Hepatocyte (in vitro differentiated cells): ENCODE data around the gene MBD6. TPM values are rescaled to one million over a fixed set of nuclear protein-coding genes. Genes with fewer than 3 reads are reported as not detected.

Source experiments
- DNase-seq: peaks from one replicate; pipeline ENCODE4 v3.0.0-alpha.2; 2016; ENCODE audit warnings: low spot score
- H2AFZ ChIP-seq: fragments of 200-600 bp; sonication (generic); 2 replicates; pipeline ENCODE4 v1.6.0; 2016; ENCODE audit warnings: antibody characterized with exemption, mild to moderate bottlenecking
- H3K27ac ChIP-seq: fragments of 200-600 bp; sonication (generic); 2 replicates; pipeline ENCODE4 v1.5.1; 2016; ENCODE audit warnings: mild to moderate bottlenecking
- H3K27me3 ChIP-seq: fragments of 200-600 bp; sonication (generic); 2 replicates; pipeline ENCODE4 v1.6.1; 2016
- H3K36me3 ChIP-seq: fragments of 200-600 bp; sonication (generic); replicated peaks from 2 replicates; pipeline ENCODE4 v1.5.1; 2016; ENCODE audit warnings: low read depth; ENCODE audit not compliant: insufficient read depth
- H3K4me1 ChIP-seq: fragments of 200-600 bp; sonication (generic); 2 replicates; pipeline ENCODE4 v1.5.1; 2016; ENCODE audit warnings: mild to moderate bottlenecking, moderate library complexity; ENCODE audit not compliant: insufficient read depth
- H3K4me2 ChIP-seq: fragments of 200-600 bp; sonication (generic); 2 replicates; pipeline ENCODE4 v1.6.0; 2016
- H3K4me3 ChIP-seq: fragments of 200-600 bp; sonication (generic); 2 replicates; pipeline ENCODE4 v1.5.1; 2016; ENCODE audit warnings: mild to moderate bottlenecking
- H3K79me2 ChIP-seq: fragments of 200-600 bp; sonication (generic); 2 replicates; pipeline ENCODE4 v1.6.0; 2017; ENCODE audit warnings: mild to moderate bottlenecking
- H3K9me2 ChIP-seq: fragments of 200-600 bp; sonication (generic); replicated peaks from 2 replicates; pipeline ENCODE4 v1.6.0; 2017; ENCODE audit warnings: mild to moderate bottlenecking; ENCODE audit not compliant: insufficient read depth
- H3K9me3 ChIP-seq: fragments of 200-600 bp; sonication (generic); 2 replicates; pipeline ENCODE4 v1.5.1; 2016; ENCODE audit warnings: low read depth, mild to moderate bottlenecking
- H4K20me1 ChIP-seq: fragments of 200-600 bp; sonication (generic); 2 replicates; pipeline ENCODE4 v1.6.0; 2016; ENCODE audit warnings: mild to moderate bottlenecking; ENCODE audit not compliant: insufficient read depth, poor library complexity, severe bottlenecking
- EZH2 ChIP-seq: fragments of 200-600 bp; sonication (generic); IDR thresholded peaks from 2 replicates; pipeline ENCODE4 v1.6.1; 2016; ENCODE audit warnings: antibody characterized with exemption, mild to moderate bottlenecking, borderline replicate concordance
- EZH2phosphoT487 ChIP-seq: fragments of 200-600 bp; sonication (generic); IDR thresholded peaks from one replicate; pipeline ENCODE4 v1.6.1; 2018; ENCODE audit warnings: antibody characterized with exemption, mild to moderate bottlenecking, low read depth, moderate library complexity; ENCODE audit not compliant: unreplicated experiment, severe bottlenecking
- WGBS: methylation state at CpG from one replicate; pipeline ENCODE4 v1.1.6; 2016; ENCODE audit warnings: low lambda C conversion rate; ENCODE audit errors: missing lambda C conversion rate; 5-methylcytosine and 5-hydroxymethylcytosine counted together
- polyA plus RNA-seq: library from polyadenylated mRNA; unstranded; fragments of >200 nt; fragmentation: Nextera tagmentation; extraction: Ambion mirVana; gene quantifications from 2 replicates; pipeline ENCODE4 v1.2.1, GENCODE V29; 2016
- total RNA-seq: library from RNA; depleted of rRNA; stranded (reverse); fragments of >200 nt; gene quantifications from 2 replicates; pipeline ENCODE4 v1.2.3, GENCODE V29; 2014
- TF ChIP-seq, protein P1 (sequence below): fragments of 200-600 bp; sonication (generic); IDR thresholded peaks from 2 replicates; pipeline ENCODE4 v1.5.1; 2016; ENCODE audit warnings: antibody characterized with exemption, mild to moderate bottlenecking; ENCODE audit not compliant: poor library complexity

Gene MBD6
- total and polyA plus RNA-seq, 2 experiments from 2014 or later = 7.0 to 35.2 TPM

- Histone ChIP-seq H3K36me3 (no peaks in the 10 kb centered on the region), H4K20me1 (peaks cover 33% of the 10 kb centered on the region), H3K4me1 (peaks cover 29% of the 10 kb centered on the region), H3K9me3 (no peaks in the 10 kb centered on the region), H3K27ac (no peak overlapping the region), H3K27me3 (no peaks in the 10 kb centered on the region), H3K79me2 (peaks cover 45% of the 10 kb centered on the region), H3K9me2 (no peaks in the 10 kb centered on the region), H3K4me2 (peak overlapping the region; percentile 89), H3K4me3 (no peak overlapping the region), H2AFZ (no peak overlapping the region)
- no peak for TF ChIP-seq EZH2
- TF ChIP-seq, protein P1, sequence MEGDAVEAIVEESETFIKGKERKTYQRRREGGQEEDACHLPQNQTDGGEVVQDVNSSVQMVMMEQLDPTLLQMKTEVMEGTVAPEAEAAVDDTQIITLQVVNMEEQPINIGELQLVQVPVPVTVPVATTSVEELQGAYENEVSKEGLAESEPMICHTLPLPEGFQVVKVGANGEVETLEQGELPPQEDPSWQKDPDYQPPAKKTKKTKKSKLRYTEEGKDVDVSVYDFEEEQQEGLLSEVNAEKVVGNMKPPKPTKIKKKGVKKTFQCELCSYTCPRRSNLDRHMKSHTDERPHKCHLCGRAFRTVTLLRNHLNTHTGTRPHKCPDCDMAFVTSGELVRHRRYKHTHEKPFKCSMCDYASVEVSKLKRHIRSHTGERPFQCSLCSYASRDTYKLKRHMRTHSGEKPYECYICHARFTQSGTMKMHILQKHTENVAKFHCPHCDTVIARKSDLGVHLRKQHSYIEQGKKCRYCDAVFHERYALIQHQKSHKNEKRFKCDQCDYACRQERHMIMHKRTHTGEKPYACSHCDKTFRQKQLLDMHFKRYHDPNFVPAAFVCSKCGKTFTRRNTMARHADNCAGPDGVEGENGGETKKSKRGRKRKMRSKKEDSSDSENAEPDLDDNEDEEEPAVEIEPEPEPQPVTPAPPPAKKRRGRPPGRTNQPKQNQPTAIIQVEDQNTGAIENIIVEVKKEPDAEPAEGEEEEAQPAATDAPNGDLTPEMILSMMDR = no peak
- WGBS = 93% methylated on average over 13 of the region's 16 CpGs
- no peak for DNase-seq
These were observed 3.2 kb downstream of the MBD6 start for GRCh38 chr12:57525615-57526383.

DNA sequence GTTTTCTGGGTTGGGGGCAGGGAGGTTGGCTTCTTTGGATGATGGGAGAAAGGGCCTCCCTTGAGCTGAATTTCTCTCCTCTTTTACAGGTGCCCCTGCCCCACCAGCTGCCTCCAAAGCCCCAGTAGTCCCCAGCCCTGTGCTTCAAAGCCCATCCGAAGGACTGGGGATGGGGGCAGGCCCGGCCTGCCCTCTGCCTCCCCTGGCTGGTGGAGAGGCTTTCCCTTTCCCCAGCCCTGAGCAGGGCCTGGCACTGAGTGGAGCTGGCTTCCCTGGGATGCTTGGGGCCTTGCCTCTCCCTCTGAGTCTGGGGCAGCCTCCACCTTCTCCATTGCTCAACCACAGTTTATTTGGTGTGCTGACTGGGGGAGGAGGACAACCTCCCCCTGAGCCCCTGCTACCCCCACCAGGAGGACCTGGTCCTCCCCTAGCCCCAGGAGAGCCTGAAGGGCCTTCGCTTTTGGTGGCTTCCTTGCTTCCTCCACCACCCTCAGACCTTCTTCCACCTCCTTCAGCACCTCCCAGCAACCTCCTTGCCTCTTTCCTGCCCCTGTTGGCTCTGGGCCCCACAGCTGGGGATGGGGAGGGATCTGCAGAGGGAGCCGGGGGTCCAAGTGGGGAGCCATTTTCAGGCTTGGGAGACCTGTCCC, 4.0 kb downstream of the MBD6 start:
- no peak overlapping the region for H3K4me3 ChIP-seq
- peaks cover 22% of the 10 kb centered on the region for H3K4me1 ChIP-seq
- DNase-seq = no peak
- no peak overlapping the region for H3K27ac ChIP-seq
- no peaks in the 10 kb centered on the region for H3K9me2 ChIP-seq
- peaks cover 45% of the 10 kb centered on the region for H3K79me2 ChIP-seq
- H3K27me3 ChIP-seq = no peaks in the 10 kb centered on the region
- no peaks in the 10 kb centered on the region for H3K36me3 ChIP-seq
- no peaks in the 10 kb centered on the region for H3K9me3 ChIP-seq
- H4K20me1 ChIP-seq = peaks cover 33% of the 10 kb centered on the region
- 94% methylated on average over 3 of the region's 4 CpGs for WGBS
- H2AFZ ChIP-seq = no peak overlapping the region
- TF ChIP-seq EZH2 = no peak
- TF ChIP-seq, protein P1 = no peak
- no peak for TF ChIP-seq EZH2phosphoT487
- H3K4me2 ChIP-seq = no peak overlapping the region

DNA sequence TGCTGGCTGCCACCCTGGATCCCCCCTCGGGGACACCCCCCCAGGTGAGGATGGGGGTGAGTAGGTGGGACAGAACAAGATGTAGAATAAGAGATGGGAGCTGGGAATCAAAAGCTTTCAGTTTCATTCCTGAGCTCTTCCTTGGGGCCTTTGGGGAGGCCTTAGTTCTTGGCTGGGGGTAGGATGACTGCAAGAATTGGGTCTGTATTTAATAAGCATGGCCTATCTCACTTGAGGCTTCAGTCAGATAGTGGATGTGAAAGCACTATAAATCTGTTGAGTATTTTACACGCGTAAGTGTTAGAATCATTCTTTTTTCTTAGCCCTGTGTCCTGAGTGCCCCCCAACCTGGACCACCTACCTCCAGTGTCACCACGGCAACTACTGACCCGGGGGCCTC, 4.6 kb downstream of the MBD6 start:
- Histone ChIP-seq H3K4me1 (peaks cover 16% of the 10 kb centered on the region), H3K27me3 (no peaks in the 10 kb centered on the region), H2AFZ (no peak overlapping the region), H3K9me2 (no peaks in the 10 kb centered on the region), H3K27ac (no peak overlapping the region), H3K9me3 (no peaks in the 10 kb centered on the region), H3K79me2 (peaks cover 45% of the 10 kb centered on the region), H3K4me3 (no peak overlapping the region), H3K36me3 (no peaks in the 10 kb centered on the region), H4K20me1 (peaks cover 33% of the 10 kb centered on the region), H3K4me2 (no peak overlapping the region)
- 87% methylated on average over 4 of the region's 5 CpGs for WGBS
- TF ChIP-seq, protein P1 = no peak
- no peak for TF ChIP-seq EZH2
- DNase-seq = no peak
